ENCODE measurements around the gene JAZF1.

The JAZF1 gene

GRCh38 chr7:28226003-28226402, 45.4 kb upstream of the JAZF1 start (continued):
- TF ChIP-seq PATZ1 (CRISPR knock-in tag; IDR thresholded peaks at IDR 0.05; ENCODE audit: borderline replicate concordance) = no peak
- no peak for TF ChIP-seq ESRRG (CRISPR knock-in tag; IDR thresholded peaks at IDR 0.05)
- no peak for TF ChIP-seq OSR1 (CRISPR knock-in tag; IDR thresholded peaks at IDR 0.05)
- TF ChIP-seq TCF4 (CRISPR knock-in tag; IDR thresholded peaks at IDR 0.05; ENCODE audit: borderline replicate concordance) = no peak
- TF ChIP-seq ZC3H10 (CRISPR knock-in tag; IDR thresholded peaks at IDR 0.05) = no peak
- no peak for TF ChIP-seq GLIS3 (CRISPR knock-in tag; IDR thresholded peaks at IDR 0.05)
- TF ChIP-seq ZFP30 (CRISPR knock-in tag; IDR thresholded peaks at IDR 0.05) = no peak
- TF ChIP-seq BACH2 (CRISPR knock-in tag; IDR thresholded peaks at IDR 0.05; ENCODE audit: borderline replicate concordance) = no peak
- no peak for TF ChIP-seq RARB (CRISPR knock-in tag; IDR thresholded peaks at IDR 0.05)
- no peak for TF ChIP-seq SNAI2 (CRISPR knock-in tag; IDR thresholded peaks at IDR 0.05)
- no peak for TF ChIP-seq ZNF70 (CRISPR knock-in tag; IDR thresholded peaks at IDR 0.05)

DNA sequence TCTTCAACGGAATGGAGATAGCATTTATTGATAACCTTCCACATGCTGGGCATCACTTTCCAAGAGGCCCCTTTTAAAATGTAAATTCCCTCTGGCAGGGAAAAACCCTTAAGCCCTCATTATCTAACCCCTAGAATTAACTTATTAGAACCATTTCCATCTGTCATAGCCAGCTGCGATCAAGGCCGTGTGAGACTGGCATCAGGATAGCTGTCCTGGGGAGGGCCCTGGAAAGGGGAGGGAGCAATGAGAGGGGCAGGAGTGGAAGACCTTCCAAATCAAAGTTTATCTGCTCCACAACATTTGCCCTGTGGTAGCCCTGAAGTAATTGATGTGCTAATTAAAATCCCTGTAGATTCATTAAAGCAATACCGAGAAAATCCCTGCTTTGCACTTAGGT, 45.0 kb upstream of the JAZF1 start:
- ATAC-seq = no peak
- no peak for TF ChIP-seq ZFP30 (CRISPR knock-in tag; IDR thresholded peaks at IDR 0.05)
- TF ChIP-seq CREB5 (CRISPR knock-in tag; IDR thresholded peaks at IDR 0.05; ENCODE audit: low read depth) = no peak
- TF ChIP-seq ZNF565 (CRISPR knock-in tag; conservative IDR thresholded peaks at IDR 0.05; ENCODE audit: low read depth) = no peak
- TF ChIP-seq OSR1 (CRISPR knock-in tag; IDR thresholded peaks at IDR 0.05) = no peak
- no peak for TF ChIP-seq ESRRG (CRISPR knock-in tag; IDR thresholded peaks at IDR 0.05)
- TF ChIP-seq CSDC2 (CRISPR knock-in tag; IDR thresholded peaks at IDR 0.05) = no peak
- TF ChIP-seq, protein P1, sequence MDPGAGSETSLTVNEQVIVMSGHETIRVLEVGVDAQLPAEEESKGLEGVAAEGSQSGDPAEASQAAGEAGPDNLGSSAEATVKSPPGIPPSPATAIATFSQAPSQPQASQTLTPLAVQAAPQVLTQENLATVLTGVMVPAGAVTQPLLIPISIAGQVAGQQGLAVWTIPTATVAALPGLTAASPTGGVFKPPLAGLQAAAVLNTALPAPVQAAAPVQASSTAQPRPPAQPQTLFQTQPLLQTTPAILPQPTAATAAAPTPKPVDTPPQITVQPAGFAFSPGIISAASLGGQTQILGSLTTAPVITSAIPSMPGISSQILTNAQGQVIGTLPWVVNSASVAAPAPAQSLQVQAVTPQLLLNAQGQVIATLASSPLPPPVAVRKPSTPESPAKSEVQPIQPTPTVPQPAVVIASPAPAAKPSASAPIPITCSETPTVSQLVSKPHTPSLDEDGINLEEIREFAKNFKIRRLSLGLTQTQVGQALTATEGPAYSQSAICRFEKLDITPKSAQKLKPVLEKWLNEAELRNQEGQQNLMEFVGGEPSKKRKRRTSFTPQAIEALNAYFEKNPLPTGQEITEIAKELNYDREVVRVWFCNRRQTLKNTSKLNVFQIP (CRISPR knock-in tag; IDR thresholded peaks at IDR 0.05; ENCODE audit: borderline replicate concordance, low read depth) = no peak
- no peak for TF ChIP-seq BACH2 (CRISPR knock-in tag; IDR thresholded peaks at IDR 0.05; ENCODE audit: borderline replicate concordance)
- no peak for TF ChIP-seq PATZ1 (CRISPR knock-in tag; IDR thresholded peaks at IDR 0.05; ENCODE audit: borderline replicate concordance)
- no peak for TF ChIP-seq TCF4 (CRISPR knock-in tag; IDR thresholded peaks at IDR 0.05; ENCODE audit: borderline replicate concordance)
- TF ChIP-seq TSHZ2 (CRISPR knock-in tag; IDR thresholded peaks at IDR 0.05) = no peak
- no peak for TF ChIP-seq GLIS3 (CRISPR knock-in tag; IDR thresholded peaks at IDR 0.05)
- no peak for TF ChIP-seq RARB (CRISPR knock-in tag; IDR thresholded peaks at IDR 0.05)
- no peak for TF ChIP-seq ZFP3 (CRISPR knock-in tag; IDR thresholded peaks at IDR 0.05)
- TF ChIP-seq ZC3H10 (CRISPR knock-in tag; IDR thresholded peaks at IDR 0.05) = no peak
- TF ChIP-seq SNAI2 (CRISPR knock-in tag; IDR thresholded peaks at IDR 0.05) = no peak
- TF ChIP-seq ISL1 (CRISPR knock-in tag; IDR thresholded peaks at IDR 0.05) = no peak
- TF ChIP-seq PPARA (CRISPR knock-in tag; IDR thresholded peaks at IDR 0.05; ENCODE audit: borderline replicate concordance) = no peak
- no peak for TF ChIP-seq CSRNP3 (CRISPR knock-in tag; IDR thresholded peaks at IDR 0.05)
